Esophagus muscularis mucosa (tissue), 3 donors: ENCODE data around the gene RTN3.

ENCODE experiments used
- CTCF ChIP-seq, 3 experiments: fragments of 200-600 bp in 2 of 3; fragments of 450-650 bp in 1 of 3; sonication (generic) in 2 of 3; IDR thresholded peaks; one replicate each; pipeline ENCODE4 v1.5.1; 2017 to 2019; ENCODE audit warnings: antibody characterized with exemption in 3 of 3, mild to moderate bottlenecking in 2 of 3, moderate library complexity in 1 of 3
- POLR2A ChIP-seq: fragments of 450-650 bp; IDR thresholded peaks from one replicate; pipeline ENCODE4 v1.6.1; 2017; ENCODE audit warnings: antibody characterized with exemption, moderate library complexity, mild to moderate bottlenecking, low read depth
- POLR2AphosphoS5 ChIP-seq, 2 donors: sonication (generic); formaldehyde crosslinking; IDR thresholded peaks; one replicate each; pipeline ENCODE4 v1.6.1; 2017; ENCODE audit warnings: antibody characterized with exemption in 2 of 2

- TF ChIP-seq CTCF (IDR thresholded peaks at IDR 0.05), result no peak
- TF ChIP-seq POLR2A, result no peak
- no peak for TF ChIP-seq POLR2AphosphoS5 (IDR thresholded peaks at IDR 0.05)
Measured at GRCh38 chr11:63800921-63801320, 119.6 kb downstream of the RTN3 start.
